NT2/D1 (cell line): ENCODE data around the gene TSPAN5.

Experiments
- SUZ12 ChIP-seq: IDR thresholded peaks from 2 replicates; pipeline ENCODE4 v1.6.1; 2011; ENCODE audit not compliant: insufficient read length, insufficient read depth; ENCODE audit errors: extremely low read depth
- YY1 ChIP-seq: IDR thresholded peaks from 2 replicates; pipeline ENCODE4 v1.6.1; 2011; ENCODE audit not compliant: insufficient read length, insufficient read depth
- ZNF274 ChIP-seq: IDR thresholded peaks from 2 replicates; pipeline ENCODE4 v1.6.1; 2011; ENCODE audit warnings: mild to moderate bottlenecking, low read depth, low read length

DNA sequence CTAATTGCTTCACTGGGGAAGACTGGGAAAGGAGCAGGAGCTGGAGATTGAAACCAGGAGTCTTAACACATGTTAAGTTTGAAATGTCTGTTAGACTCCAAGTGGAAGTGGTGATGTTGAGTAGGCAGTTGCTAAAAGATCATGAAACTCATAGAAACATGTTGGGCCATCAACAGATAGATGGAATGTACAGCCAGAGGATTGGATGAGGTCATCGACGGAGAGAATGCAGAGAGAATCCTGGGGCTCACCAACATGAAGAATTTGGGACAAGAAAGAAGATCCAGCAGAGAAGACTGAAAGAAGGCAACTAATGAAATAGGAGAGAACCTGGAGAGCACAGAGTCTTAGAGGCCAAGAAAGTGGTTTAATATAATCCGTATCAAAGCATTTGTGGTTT is 19.4 kb upstream of the TSPAN5 start:
- TF ChIP-seq YY1, result no peak
- no peak for TF ChIP-seq ZNF274
- TF ChIP-seq SUZ12, result no peak
